Measurements from ENCODE around the gene PNISR.

GRCh38 chr6:99350573-99350972 is 74.5 kb downstream of the PNISR start:
- TF ChIP-seq EZH2phosphoT487 (IDR thresholded peaks at IDR 0.05; ENCODE audit: borderline replicate concordance) = no peak
- no peak for TF ChIP-seq CTCF (conservative IDR thresholded peaks at IDR 0.05; ENCODE audit: low read length)
